ENCODE measurements around the gene PAM. TPM values are rescaled to one million over a fixed set of nuclear protein-coding genes. Genes with fewer than 3 reads are reported as not detected.

PAM gene
- total and polyA plus RNA-seq, 7 donors = 14.3 to 261 (median 198) TPM

- Histone ChIP-seq H3K9me3 (no peaks in the 10 kb centered on the region), H3K27ac (peak overlapping the region in 1 of 4 donors; percentile 75), H3K36me3 (no peaks in the 10 kb centered on the region), H3K4me3 (no peak overlapping the region), H3K4me1 (peaks cover 0 to 40% (median 26%) of the 10 kb centered on the region in 4 donors), H3K27me3 (no peaks in the 10 kb centered on the region)
- 95% methylated on average over 3 of the region's 3 CpGs for WGBS, 2 donors
- TF ChIP-seq POLR2AphosphoS5 (IDR thresholded peaks at IDR 0.05) (no peak), CTCF (IDR thresholded peaks at IDR 0.05) (no peak), EP300 (IDR thresholded peaks at IDR 0.05) (no peak), POLR2A (IDR thresholded peaks at IDR 0.05) (no peak)
- intact Hi-C loops (cut with DNase I) = loop anchor here (10.0 kb wide), 1 partner anchor 235 kb away; no protein-coding TSS in a partner anchor
- DNase-seq = no peak
These were observed 104.9 kb downstream of the PAM start for GRCh38 chr5:102860035-102860434.

- no peak for DNase-seq
- H3K4me1 ChIP-seq = peaks cover 0 to 42% (median 24%) of the 10 kb centered on the region in 4 donors
- H3K9me3 ChIP-seq = no peaks in the 10 kb centered on the region
- H3K36me3 ChIP-seq = no peaks in the 10 kb centered on the region
- no peaks in the 10 kb centered on the region for H3K27me3 ChIP-seq
- TF ChIP-seq EP300 (IDR thresholded peaks at IDR 0.05) (no peak), POLR2AphosphoS5 (IDR thresholded peaks at IDR 0.05) (no peak), POLR2A (IDR thresholded peaks at IDR 0.05) (no peak), CTCF (IDR thresholded peaks at IDR 0.05) (no peak)
- intact Hi-C loops (cut with DNase I) = loop anchor here (10.0 kb wide), 1 partner anchor 238 kb away; no protein-coding TSS in a partner anchor
- no peak overlapping the region for H3K4me3 ChIP-seq
- peak overlapping the region in 1 of 4 donors; percentile 10 for H3K27ac ChIP-seq
These were observed 108.0 kb downstream of the PAM start for GRCh38 chr5:102863058-102863457.

- Histone ChIP-seq H3K4me3 (no peak overlapping the region), H3K27me3 (no peaks in the 10 kb centered on the region), H3K9me3 (no peaks in the 10 kb centered on the region), H3K36me3 (no peaks in the 10 kb centered on the region), H3K27ac (peak overlapping the region in 3 of 4 donors; percentile 87 to 91 (median 88)), H3K4me1 (peaks cover 0 to 51% (median 29%) of the 10 kb centered on the region in 4 donors)
- intact Hi-C loops (cut with DNase I) = loop anchor here (10.0 kb wide), 1 partner anchor 239 kb away; no protein-coding TSS in a partner anchor
- TF ChIP-seq CTCF (IDR thresholded peaks at IDR 0.05) (no peak), POLR2AphosphoS5 (IDR thresholded peaks at IDR 0.05) (no peak), EP300 (IDR thresholded peaks at IDR 0.05) (no peak), POLR2A (IDR thresholded peaks at IDR 0.05) (no peak)
- no peak for DNase-seq
These were observed 108.9 kb downstream of the PAM start for GRCh38 chr5:102863764-102864560.

GRCh38 chr5:102865171-102865509 is 110.0 kb downstream of the PAM start:
- no peak for TF ChIP-seq CTCF (IDR thresholded peaks at IDR 0.05)
- TF ChIP-seq EP300 (IDR thresholded peaks at IDR 0.05) = no peak
- TF ChIP-seq POLR2AphosphoS5 (IDR thresholded peaks at IDR 0.05) = no peak
- TF ChIP-seq POLR2A (IDR thresholded peaks at IDR 0.05) = no peak

More at GRCh38 chr5:102865171-102865509, 110.0 kb downstream of the PAM start:
- H3K27me3 ChIP-seq = no peaks in the 10 kb centered on the region
- no peak for DNase-seq
- H3K4me1 ChIP-seq = peaks cover 0 to 51% (median 28%) of the 10 kb centered on the region in 4 donors
- H3K27ac ChIP-seq = peak overlapping the region; percentile 85 to 91 (median 88)
- intact Hi-C loops (cut with DNase I) = loop anchor here (5.0 to 10.0 kb wide), 2 partner anchors 83 to 240 kb away; no protein-coding TSS in a partner anchor
- H3K9me3 ChIP-seq = no peaks in the 10 kb centered on the region
- peak overlapping the region; percentile 54 to 87 (median 77) for H3K4me3 ChIP-seq
- 43 to 55% methylated on average over 3 of the region's 3 CpGs for WGBS, 2 donors
- peaks cover 0 to 2% (median 0%) of the 10 kb centered on the region in 4 donors for H3K36me3 ChIP-seq
